ENCODE results near the gene C2orf72. TPM values are rescaled to one million over a fixed set of nuclear protein-coding genes. Genes with fewer than 3 reads are reported as not detected.

C2orf72 gene
- total RNA-seq, 1 donor from 2014 or later, result 0.25 TPM

DNA sequence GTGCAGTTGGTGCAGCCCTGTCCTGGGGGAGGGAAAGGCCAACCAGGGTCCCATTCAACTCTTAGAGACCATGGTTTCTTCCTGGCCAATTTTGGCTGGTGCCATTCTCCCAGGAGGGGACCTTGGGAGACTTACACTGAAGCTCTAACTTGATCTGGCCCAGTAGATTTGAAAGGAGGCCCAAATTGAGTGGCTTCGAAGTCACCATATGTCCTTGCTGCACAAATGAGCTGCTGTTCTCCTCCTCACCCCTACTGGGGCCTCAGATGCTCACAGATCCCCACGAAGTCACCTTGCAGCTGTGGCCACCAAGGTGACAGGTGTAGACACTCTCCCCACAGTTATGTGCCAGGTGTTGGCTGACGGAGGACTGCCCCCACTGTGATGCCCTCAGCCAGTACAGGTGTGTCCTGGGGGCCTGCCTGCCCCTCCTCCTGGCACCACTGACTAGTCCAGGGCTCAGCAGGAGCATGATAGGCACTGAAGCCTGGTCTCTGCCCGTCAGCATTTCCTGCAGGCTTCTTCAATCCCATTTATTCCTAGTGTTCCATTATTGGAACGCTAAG is 4.7 kb upstream of the C2orf72 start:
- Histone ChIP-seq H3K36me3 (no peaks in the 10 kb centered on the region), H3K27me3 (no peaks in the 10 kb centered on the region)
- intact Hi-C loops (cut with DNase I), result no loop called here

DNA sequence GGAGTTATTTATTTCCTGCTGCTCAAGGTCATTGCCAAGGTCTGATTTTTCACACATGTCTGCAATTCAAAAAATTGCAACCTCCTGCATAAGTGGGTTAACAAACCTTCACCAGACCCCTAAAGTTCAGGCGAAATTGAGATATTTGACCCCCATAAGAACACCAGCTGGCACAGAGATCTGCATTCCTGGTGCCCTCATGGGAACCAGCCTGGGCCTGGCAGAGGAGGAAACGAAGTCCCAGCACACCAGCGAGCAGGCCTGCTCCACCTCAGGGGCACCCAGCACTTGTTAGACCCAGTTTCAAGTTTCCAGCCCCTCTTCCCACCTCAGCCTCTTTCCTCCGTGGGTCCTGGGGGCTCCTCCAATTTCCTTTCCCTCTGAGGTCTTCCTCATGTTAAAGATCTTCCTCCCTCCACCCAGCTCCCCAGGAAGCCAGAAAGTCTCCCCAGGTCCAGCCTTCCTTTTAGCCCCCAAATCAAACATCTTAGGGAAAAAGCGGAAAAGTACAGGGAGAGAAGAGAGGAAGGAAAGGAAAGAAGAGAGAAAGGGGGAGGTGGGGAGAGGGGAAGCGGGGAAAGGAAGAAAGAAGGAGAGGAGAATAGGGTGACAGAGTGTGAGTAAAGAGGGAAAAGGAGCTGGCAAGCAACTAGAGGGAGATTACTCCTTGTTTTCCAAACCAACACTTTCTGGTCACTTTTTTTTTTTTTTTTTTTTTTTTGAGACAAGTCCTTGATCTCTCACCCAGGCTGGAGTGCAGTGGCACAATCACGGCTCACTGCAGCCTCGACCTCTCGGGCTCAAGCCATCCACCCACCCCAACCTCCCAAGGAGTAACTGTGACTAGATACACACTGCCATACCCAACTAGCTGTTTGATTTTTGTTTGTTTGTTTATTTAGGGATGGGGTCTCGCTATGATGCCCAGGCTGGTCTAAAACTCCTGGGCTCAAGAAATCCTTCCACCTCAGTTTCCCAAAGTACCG is 3.9 kb upstream of the C2orf72 start:
- intact Hi-C loops (cut with DNase I), result no loop called here
- TF ChIP-seq POLR2A (IDR thresholded peaks at IDR 0.05) (no peak), POLR2AphosphoS5 (IDR thresholded peaks at IDR 0.05; ENCODE audit: insufficient read depth in 1 of 2, low read depth in 1 of 2) (no peak)
- TF ChIP-seq, protein P1, sequence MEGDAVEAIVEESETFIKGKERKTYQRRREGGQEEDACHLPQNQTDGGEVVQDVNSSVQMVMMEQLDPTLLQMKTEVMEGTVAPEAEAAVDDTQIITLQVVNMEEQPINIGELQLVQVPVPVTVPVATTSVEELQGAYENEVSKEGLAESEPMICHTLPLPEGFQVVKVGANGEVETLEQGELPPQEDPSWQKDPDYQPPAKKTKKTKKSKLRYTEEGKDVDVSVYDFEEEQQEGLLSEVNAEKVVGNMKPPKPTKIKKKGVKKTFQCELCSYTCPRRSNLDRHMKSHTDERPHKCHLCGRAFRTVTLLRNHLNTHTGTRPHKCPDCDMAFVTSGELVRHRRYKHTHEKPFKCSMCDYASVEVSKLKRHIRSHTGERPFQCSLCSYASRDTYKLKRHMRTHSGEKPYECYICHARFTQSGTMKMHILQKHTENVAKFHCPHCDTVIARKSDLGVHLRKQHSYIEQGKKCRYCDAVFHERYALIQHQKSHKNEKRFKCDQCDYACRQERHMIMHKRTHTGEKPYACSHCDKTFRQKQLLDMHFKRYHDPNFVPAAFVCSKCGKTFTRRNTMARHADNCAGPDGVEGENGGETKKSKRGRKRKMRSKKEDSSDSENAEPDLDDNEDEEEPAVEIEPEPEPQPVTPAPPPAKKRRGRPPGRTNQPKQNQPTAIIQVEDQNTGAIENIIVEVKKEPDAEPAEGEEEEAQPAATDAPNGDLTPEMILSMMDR (IDR thresholded peaks at IDR 0.05), result no peak
- H3K4me1 ChIP-seq, result no peaks in the 10 kb centered on the region
- H3K27ac ChIP-seq, result no peak overlapping the region
- no peak for DNase-seq (ENCODE audit: extremely low spot score in 2 of 2)
- H3K9me3 ChIP-seq, result no peaks in the 10 kb centered on the region
- no peaks in the 10 kb centered on the region for H3K27me3 ChIP-seq
- no peak overlapping the region for H3K4me3 ChIP-seq
- H3K36me3 ChIP-seq, result no peaks in the 10 kb centered on the region

More for the DNA sequence above, 4.7 kb upstream of the C2orf72 start:
- no peaks in the 10 kb centered on the region for H3K4me1 ChIP-seq
- no peaks in the 10 kb centered on the region for H3K9me3 ChIP-seq
- H3K4me3 ChIP-seq, result no peak overlapping the region
- H3K27ac ChIP-seq, result no peak overlapping the region
- TF ChIP-seq POLR2A (IDR thresholded peaks at IDR 0.05), result no peak
- no peak for TF ChIP-seq POLR2AphosphoS5 (IDR thresholded peaks at IDR 0.05; ENCODE audit: insufficient read depth in 1 of 2, low read depth in 1 of 2)
- TF ChIP-seq, protein P1 (IDR thresholded peaks at IDR 0.05), result no peak
- DNase-seq (ENCODE audit: extremely low spot score in 2 of 2), result no peak

DNA sequence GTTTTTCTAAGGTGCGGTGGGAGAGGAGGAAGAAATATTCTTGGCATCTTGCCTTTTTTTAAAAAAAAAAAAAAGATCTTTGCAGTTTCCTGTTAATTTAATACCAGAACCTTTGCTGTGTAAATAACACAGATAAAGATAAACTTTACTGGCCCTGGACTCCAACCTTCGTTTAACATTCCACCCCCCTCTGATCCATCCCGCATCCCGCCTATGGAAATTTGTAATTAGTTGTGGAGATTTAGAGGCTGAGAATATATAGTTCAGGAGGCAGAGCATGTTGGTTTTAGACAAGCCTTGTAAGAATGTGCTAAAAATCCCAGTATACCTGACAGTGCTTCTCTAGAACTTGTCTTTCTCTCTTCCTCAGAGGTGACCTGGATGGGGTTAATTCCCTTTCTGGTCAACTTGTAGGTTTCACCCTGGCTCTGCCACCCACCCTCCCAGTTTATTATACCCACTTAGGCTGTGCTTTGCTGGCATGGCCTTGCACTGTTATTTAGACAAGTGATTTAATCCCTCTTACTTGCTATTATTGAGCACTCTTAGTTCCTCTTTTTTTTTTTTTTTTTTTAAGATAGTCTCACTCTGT is 2.9 kb upstream of the C2orf72 start:
- Histone ChIP-seq H3K27me3 (no peaks in the 10 kb centered on the region), H3K36me3 (no peaks in the 10 kb centered on the region), H3K9me3 (no peaks in the 10 kb centered on the region), H3K4me3 (no peak overlapping the region), H3K27ac (no peak overlapping the region), H3K4me1 (no peaks in the 10 kb centered on the region)
- intact Hi-C loops (cut with DNase I), result no loop called here
- no peak for DNase-seq (ENCODE audit: extremely low spot score in 2 of 2)
- TF ChIP-seq POLR2A (IDR thresholded peaks at IDR 0.05) (no peak), POLR2AphosphoS5 (IDR thresholded peaks at IDR 0.05; ENCODE audit: insufficient read depth in 1 of 2, low read depth in 1 of 2) (no peak)
- TF ChIP-seq, protein P1 (IDR thresholded peaks at IDR 0.05), result no peak

DNA sequence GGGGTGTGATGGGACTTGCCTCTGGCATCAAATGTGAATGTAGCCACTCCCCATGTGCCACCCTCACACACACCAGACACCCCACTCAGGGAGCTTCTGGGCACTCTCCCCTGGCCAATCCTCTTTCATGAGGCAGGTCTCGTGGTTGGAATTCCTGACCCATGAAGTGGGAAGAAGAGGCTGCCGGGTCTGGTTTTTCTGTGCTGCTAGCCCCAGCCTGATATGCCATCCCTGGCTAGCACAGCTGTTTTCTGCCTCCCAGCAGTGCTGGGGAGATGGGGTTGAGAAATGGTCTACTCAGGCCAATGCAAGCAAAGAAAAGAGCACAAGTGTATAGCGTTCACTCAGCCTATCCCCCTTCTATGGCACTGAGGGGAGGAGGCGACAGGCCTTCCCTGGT is 1.2 kb upstream of the C2orf72 start:
- H3K4me3 ChIP-seq, result no peak overlapping the region
- H3K36me3 ChIP-seq, result no peaks in the 10 kb centered on the region
- H3K27ac ChIP-seq, result no peak overlapping the region
- DNase-seq (ENCODE audit: extremely low spot score in 2 of 2), result no peak
- intact Hi-C loops (cut with DNase I), result no loop called here
- no peaks in the 10 kb centered on the region for H3K27me3 ChIP-seq
- H3K9me3 ChIP-seq, result no peaks in the 10 kb centered on the region
- no peaks in the 10 kb centered on the region for H3K4me1 ChIP-seq
- TF ChIP-seq, protein P1 (IDR thresholded peaks at IDR 0.05), result no peak
- TF ChIP-seq POLR2AphosphoS5 (IDR thresholded peaks at IDR 0.05; ENCODE audit: insufficient read depth in 1 of 2, low read depth in 1 of 2) (no peak), POLR2A (IDR thresholded peaks at IDR 0.05) (no peak)

Data from vagina (tissue), 2 donors.